Right ventricle myocardium inferior (tissue), 1 donor: ENCODE measurements around the gene BHLHE40. TPM values are rescaled to one million over a fixed set of nuclear protein-coding genes. Genes with fewer than 3 reads are reported as not detected.

Experiments used
- ATAC-seq: fragments of 200-7000 bp; cut with Tn5 transposase; one replicate; pipeline ENCODE4 v1.9.1; 2020; ENCODE audit warnings: mild to moderate bottlenecking, moderate library complexity
- DNase-seq: peaks from one replicate; pipeline ENCODE4 v3.0.0; 2021; ENCODE audit errors: missing footprints
- intact Hi-C: fragments of 100-400 bp; cut with DNase I; formaldehyde crosslinking; loops from one replicate; pipeline ENCODE4 v1.11.0; 2022
- total RNA-seq: library from RNA; stranded (reverse); fragmentation: NEBNext Ultra II Directional; extraction: Animal tissue kit (Norgen Biotek cat#: 25700); gene quantifications from one replicate; pipeline ENCODE4 v1.2.1, GENCODE V29; 2021
- donor health status: DM: no; HTN: yes; CAD: no; lungs with severe emphysema.

The BHLHE40 gene
- total RNA-seq, 1 donor from 2014 or later = 26.9 TPM

DNA sequence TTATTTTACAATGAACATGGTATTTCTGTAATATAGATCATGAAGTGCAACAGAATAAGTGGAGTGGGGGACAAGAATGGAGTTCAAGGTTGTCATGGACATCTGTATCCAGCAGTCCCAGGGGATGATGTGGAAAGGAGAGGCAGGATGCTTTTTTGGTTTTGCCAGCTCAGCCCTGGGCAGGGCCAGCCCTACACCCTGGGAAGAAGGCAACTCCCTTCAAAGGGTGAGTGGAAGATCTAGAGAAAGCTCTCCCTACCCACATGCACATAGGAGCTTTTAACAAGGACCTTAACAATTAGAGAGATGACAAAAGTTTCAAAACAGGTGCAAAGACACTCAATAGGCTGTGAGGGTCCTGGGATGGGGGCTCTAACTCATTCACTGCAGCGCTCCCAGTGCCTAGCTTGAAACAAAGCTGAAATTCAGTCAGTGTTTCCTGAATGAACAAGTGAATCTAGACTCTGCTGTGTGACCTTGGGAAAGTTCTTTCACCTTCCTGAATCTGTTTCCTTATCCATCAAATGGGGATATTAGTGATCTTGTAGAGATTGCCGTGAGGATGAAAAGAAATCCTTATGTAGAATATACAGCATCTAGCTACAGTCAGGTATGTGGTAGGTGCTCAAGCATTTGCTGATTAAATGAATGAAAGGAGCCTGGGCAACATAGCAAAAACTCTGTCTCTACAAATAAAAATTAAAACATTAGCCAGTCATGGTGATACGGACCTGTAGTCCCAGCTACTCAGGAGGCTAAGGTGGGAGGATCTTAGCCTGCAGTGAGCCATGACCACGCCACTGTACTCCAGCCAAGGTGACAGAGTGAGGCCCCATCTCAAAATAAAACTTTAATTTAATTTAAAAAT, 14.3 kb downstream of the BHLHE40 start:
- DNase-seq (no peak), ATAC-seq (no peak)
- intact Hi-C loops = no loop called here

DNA sequence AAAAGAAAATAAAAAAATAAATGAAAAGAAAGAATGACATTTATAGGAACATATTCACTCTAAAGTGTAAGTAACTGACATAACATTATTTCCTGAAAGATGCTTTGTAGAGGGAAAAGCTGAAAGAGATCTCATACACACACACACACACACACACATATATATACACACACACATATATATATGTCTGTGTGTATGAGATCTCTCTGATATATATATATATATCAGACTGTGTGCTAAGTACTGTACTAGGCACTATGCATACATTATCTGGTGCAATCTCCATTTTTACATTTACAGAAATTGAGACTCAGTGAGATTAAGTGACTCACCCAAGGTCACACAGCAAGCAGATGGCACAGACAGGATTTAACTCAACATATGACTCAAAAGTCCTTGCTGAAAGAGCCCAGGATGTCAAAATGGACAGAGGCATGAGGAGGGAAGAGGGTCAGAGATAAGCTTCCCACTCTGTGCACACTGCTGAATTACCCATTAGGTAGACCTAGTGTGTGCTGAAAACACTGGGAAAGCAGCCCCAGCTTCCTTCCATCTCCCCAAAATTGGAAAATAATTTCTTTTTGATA, 15.0 kb downstream of the BHLHE40 start:
- ATAC-seq (no peak), DNase-seq (no peak)
- intact Hi-C loops = no loop called here

DNA sequence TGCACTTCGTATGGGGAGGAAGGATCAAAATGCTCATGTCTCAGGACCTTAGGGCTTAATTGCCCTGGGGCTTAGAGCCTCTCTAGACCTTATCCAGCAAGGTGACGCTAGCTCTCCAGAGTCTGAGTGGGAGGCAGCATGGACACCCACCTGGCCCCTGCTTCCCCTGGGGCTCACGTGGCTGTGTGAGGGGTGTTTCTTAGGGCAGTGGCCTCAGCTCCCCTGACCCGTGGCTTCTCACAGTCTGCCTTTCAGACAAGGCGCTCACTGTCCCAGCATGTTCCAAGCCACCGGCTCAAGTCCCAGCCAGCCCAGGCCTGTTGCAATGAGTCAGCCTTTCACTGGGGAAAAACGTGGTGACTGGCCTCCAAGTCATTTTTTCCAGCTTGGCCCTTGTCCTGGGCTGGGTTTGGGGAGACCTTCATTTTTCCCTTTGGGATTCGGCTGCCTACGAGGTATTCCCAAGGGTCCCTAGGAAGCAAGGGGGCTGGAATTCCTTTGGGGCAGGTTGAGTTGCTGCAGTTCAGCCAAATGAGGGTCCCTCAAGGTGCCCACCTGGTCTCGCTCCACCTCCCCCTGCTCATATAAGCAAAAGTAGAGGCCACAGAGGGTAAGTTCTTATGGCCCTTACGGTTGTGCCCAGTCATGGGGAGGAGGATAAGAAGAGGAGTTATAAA, 15.7 kb downstream of the BHLHE40 start:
- DNase-seq (peak; percentile 84), ATAC-seq (peak; percentile 89)
- intact Hi-C loops = no loop called here

DNA sequence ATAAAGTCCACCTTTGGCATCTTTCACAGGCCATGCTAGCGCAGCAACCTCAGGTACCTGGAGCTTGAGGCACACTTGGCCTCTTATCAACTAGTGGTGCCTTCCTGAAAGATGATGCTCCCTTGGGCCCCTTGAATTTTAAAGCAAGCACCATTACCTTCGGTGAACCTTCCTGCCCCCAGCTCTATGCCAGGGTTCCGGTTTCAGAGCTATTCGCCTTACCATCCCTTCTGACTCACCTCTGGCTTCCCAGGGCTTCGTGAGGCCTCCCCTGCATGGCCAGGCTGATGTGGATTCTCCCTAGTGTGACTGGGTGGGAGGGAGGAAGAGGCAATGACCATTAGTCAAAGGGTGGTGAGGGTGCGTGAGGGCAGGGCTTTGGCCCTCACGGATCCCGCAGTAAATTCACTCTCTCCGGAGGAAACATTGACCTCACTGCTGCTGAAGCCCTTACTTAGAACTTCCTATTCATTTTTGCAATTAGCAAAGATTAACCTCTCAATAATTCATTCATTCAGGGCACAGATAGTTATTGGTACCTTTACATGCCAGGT, 16.3 kb downstream of the BHLHE40 start:
- DNase-seq (peak; percentile 31), ATAC-seq (no peak)
- intact Hi-C loops = no loop called here

DNA sequence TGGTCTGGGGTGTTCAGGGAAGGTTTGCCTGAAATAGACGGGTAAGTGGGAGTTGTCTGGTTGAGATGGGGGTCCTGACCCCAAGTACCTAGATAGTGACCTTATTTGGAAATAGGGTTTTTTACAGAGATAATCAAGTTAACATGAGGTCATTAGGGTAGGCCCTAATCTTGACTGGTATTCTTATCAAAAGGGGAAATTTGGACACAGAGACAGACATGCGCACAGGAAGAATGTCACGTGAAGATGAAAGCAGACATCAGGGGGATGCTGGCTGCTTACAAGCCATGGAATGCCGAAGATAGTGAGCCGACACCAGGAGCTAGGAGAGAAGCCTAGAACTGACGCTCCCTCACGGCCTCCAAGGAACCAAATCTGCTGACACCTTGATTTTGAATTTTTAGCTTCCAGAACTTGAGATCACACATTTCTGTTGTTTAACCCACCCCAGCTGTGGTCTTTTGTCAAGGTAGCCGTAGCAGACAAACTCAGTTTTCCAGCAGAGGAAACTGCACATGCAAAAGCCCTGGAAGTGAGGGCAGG, 17.1 kb downstream of the BHLHE40 start:
- ATAC-seq = no peak
- DNase-seq = no peak
- intact Hi-C loops = no loop called here

DNA sequence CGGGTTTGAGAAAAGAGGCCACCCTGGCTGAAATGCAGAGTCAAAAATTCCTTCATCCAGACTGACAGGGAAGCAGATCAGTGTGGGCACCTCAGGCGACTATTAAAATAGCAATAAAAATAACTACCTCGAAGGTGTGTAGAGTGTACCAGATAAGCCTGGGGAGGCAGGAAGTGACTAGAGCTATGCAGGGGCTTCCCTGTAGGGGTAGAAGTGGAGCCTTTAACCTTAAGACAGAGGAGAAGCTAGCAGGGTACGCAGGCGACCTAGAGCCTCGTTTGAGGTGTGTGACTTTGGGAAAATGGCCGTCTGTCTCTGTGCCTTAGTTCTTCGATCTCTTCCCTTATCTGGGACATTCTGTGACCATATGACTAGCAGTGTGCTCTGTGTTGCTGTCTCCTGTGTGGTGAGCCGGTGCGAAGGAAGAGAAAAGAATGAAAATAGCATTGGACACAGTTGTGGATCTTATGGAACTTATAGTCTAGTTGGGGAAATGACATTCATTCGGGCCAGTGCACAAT, 17.6 kb downstream of the BHLHE40 start:
- DNase-seq (no peak), ATAC-seq (no peak)
- intact Hi-C loops = no loop called here

DNA sequence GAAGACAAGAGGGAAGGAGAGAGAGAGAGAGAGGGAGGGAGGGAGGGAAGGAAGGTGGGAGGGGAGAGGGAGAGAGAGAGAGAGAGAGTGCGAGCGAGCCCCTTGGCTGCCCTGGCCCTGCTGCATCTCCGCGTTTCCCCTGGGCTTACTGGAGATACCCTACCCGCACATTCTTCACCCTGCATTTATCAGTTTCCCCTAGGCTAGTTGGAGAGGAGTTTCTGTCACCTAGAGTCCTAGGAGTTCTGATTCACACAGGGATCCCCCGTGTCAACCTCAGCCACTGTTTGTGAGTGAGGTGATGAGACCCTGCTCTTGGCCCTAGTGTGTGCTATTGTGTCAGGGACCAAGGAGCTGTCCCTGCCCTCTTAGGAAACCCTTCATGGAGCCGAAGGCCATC, 18.7 kb downstream of the BHLHE40 start:
- intact Hi-C loops = no loop called here
- ATAC-seq = no peak
- no peak for DNase-seq

DNA sequence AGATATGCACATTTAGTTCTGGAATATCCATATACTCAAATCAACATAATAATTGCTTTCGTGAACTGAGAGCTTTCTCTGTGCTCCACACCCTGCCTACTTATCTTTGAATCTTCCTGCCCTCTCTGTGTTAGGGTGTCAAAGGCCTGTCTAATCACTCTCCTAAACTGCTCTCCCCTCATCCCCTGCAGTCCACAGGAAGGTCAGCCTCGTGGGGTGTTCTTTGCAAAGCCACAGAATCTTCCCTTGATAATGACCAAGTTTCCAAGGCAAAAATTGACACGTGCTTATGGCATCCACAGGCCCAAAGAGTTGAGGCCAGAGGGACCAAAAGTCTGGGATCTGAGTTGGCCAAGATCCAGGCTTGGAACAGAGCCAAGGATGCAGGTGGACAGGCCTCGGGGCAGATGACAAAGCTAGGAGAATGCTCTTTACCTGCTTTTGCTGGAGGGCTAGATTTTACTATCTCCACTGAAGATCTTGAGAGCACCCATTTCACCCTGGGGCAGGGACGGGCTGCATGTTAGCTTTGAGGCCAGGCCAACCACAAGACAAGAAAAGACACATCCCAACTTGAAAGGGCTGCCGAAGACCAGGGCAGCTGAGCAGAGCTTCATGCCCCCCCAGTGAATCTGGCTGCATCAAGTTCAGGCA, 20.4 kb downstream of the BHLHE40 start:
- ATAC-seq (no peak), DNase-seq (no peak)
- intact Hi-C loops = no loop called here

DNA sequence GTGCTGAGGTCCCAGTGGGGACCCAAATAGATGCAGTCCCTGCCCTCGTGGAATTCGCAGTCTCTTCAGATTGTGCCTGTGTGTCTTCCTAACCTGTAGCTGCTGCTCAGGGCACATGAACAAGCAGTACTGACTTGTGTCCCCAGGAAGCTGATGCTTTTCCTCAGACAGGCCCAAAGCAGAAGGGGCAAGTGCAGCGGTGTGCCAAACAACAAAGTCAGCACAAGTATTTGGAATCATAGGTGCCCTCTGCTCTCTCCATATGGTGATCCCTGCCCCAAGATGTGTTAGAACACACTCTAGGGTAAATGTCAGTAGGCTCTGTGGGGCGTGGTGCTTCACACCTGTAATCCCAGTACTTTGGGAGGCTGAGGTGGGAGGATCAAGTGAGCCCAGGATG, 21.9 kb downstream of the BHLHE40 start:
- intact Hi-C loops = no loop called here
- ATAC-seq (no peak), DNase-seq (no peak)

DNA sequence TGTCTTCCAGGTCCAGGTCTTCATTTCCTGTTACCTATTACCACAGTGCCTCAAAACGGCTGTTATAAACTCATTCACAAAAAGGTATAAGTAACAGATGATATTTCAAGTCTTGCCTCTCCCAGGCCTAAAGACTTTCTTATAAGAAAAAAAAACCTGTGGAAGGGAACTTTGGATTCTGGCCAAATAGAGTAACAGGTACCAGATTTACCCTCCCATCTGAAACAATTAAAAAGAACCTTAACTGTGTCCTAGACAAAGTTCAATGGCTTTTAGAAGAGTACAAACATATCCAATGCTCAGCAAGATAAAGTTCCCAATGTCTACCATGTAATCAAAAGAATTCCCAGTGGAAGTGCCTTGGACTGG, 22.6 kb downstream of the BHLHE40 start:
- intact Hi-C loops = no loop called here
- DNase-seq (no peak), ATAC-seq (no peak)

DNA sequence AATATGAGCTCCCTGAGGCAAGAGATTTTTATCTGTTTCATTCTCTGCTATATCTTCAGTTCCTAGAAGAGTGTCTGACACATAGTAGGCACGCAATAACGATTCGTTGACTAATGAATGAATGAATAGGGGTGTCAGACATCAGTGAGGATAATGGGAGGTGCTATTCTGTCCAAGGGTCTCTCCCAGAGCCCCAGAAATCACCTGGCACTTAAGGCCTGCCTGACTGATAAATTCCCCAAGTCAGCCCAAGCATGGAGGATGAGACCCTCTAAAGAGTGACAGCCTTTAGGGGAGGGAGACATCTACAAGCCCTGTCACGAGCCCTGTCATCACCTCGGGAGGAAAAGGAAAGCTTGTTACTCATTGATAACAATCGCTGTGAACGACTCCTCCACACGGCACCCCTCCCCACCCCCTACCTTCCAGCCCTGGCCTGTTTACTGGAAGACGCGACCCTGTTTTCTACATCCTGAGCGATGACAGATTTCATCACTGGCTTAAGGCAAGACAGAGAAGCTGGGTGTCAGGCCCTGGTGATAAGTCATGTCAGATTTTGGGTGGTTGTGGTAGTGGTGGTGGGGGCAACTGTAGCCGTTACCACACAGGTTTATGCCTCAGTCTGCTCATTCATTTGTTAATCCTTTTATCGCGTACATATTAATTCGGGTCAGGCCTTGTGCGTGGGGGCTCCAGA, 23.1 kb downstream of the BHLHE40 start:
- intact Hi-C loops = no loop called here
- ATAC-seq (no peak), DNase-seq (no peak)

DNA sequence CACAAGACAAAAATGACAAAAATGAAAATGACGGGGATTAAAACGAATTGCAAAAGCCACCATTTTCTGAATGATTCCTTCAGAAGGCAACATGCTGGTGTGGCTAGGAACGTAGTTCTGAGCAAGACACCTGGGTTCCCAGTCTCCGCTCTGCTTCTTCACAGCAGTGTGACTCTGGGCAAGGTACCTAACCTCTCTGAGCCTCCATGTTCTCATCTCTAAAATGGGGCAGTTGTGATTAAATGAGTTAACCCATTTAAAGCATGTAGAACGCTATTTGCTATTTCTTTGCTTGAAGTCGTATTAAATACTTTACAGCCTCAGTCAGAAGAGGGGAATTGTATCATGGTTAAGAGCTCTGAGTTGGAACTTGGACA, 23.6 kb downstream of the BHLHE40 start:
- intact Hi-C loops = no loop called here
- ATAC-seq (no peak), DNase-seq (no peak)

DNA sequence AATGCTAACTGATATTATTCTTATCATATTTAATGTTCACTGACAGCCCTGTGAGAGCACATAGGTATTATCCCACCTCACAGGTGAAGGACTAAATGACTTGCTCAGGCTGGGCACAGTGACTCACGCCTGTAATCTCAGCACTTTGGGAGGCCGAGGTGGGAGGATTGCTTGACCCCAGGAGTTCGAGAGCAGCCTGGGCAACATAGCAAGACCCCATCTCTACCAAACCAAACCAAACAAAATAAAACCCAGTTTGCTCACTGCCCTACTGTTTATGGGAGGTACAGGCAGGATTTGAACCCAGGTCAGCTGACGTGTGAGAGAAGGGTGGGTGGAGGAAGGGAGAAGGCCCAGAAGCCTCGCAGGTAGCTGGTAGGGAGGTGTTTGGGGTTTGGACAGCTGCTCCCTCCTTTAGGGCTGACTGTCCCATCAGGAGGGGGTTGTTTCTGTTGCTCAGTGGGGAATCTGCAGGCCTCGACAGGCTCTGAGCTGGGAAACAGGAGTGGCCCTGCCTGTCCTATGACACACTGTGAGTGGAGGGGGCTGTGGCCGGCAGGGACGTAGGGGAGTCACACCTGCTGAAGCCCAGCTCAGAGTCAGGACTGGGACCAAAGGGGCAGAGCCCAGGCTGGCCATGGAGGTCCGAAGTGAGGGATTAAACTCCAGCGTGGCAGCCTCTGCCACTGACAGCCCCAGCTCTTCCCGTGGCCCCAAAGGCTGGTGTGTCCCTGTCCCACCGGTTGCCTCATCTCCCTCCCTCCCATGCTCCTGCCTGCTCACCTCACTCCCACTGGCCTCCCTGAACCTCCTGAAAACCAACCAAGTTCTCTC, 25.3 kb downstream of the BHLHE40 start:
- intact Hi-C loops = no loop called here
- no peak for ATAC-seq
- DNase-seq = no peak

DNA sequence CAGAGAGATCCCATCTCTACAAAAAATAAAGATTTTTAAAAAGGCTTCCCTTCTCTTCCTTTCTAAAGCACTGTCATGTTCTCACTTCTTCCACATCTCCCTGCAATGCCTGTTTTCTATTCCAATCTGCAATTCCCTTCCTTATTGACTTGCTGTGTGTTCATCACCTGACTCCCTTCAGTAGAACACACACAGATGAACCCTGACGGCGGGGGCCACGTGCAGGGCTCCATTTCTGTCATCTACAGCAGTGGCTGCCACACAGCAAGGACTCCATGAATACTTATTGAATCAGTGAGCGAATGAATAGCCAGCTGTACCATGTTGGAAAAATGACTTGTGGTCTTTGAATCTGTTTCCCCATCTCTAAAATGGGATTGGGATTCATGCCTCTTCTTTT, 26.1 kb downstream of the BHLHE40 start:
- DNase-seq = no peak
- intact Hi-C loops = no loop called here
- ATAC-seq = no peak

DNA sequence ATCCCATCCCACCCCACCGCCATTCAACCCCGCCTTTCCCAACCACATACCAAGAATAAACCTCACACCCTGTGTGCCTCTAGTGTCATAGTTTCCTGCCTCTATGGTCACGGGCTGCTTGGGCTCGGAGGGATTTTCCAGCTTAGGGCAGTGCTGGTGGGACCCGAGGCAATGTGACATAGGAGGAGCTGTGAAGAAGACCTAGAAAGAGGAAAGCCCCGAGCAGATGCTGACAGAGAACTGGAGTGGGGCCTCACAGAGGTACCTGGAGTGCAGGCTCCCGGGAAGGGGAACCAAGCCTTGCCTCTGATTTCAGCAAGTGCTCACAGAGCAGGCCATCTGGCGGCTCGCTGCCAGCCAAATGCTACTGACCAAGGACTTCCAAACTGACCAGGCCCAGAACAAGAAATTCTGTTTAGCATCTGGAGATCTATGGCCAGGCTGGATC, 27.5 kb downstream of the BHLHE40 start:
- ATAC-seq (no peak), DNase-seq (peak; percentile 70)
- intact Hi-C loops = no loop called here

DNA sequence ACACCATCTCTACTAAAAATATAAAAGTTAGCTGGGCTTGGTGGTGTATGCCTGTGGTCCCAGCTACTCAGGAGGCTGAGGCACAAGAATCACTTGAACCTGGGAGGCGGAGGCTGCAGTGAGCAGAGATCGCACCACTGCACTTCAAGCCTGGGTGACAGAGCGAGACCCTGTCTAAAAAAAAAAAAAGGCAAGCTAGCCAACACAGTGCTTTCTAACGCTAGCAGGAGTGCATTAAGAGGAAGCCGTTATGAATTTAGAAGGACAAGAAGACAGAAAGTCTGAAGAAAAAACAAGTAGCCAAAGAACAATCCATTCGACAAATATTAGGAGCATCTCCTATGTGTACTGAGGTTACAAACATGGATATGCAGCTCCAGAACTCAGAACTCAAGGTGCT, 28.6 kb downstream of the BHLHE40 start:
- intact Hi-C loops = no loop called here
- ATAC-seq = no peak

DNA sequence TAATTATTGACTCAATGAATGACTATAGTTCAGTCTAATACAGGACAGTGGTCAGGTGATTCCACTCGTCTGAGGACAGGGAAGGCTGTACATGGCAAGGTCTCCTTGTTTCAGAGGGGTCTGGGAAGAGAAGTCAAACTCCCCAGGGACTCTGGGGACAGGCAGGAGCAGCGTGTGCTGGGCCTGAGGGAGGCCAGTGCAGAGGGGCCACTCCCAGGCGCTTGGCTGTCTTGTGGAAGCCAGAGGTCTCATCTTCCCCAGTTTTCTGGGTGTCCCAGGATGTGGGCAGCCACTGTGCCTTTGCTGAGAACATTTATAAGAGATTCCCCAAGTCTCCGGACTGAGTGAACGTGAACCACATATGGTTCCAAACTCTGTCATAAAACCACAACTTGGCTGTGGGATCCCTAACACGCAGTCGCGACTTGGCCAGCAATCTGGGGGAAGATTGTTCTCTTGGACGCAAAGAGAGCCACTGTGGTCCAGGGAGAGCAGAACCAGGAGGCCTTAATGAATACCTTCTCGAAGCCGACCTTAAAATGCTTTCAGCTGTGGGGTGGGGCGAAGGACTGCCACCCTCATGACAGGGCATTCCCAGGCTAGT, 30.4 kb downstream of the BHLHE40 start:
- intact Hi-C loops = no loop called here
- ATAC-seq (no peak), DNase-seq (no peak)

More for the DNA sequence above, 28.6 kb downstream of the BHLHE40 start:
- DNase-seq = no peak
